ENCODE results near the gene PCDHGA1. TPM values are rescaled to one million over a fixed set of nuclear protein-coding genes. Genes with fewer than 3 reads are reported as not detected.

PCDHGA1 gene
- total RNA-seq, 4 donors from 2014 or later = 0.65 to 0.97 (median 0.71) TPM

DNA sequence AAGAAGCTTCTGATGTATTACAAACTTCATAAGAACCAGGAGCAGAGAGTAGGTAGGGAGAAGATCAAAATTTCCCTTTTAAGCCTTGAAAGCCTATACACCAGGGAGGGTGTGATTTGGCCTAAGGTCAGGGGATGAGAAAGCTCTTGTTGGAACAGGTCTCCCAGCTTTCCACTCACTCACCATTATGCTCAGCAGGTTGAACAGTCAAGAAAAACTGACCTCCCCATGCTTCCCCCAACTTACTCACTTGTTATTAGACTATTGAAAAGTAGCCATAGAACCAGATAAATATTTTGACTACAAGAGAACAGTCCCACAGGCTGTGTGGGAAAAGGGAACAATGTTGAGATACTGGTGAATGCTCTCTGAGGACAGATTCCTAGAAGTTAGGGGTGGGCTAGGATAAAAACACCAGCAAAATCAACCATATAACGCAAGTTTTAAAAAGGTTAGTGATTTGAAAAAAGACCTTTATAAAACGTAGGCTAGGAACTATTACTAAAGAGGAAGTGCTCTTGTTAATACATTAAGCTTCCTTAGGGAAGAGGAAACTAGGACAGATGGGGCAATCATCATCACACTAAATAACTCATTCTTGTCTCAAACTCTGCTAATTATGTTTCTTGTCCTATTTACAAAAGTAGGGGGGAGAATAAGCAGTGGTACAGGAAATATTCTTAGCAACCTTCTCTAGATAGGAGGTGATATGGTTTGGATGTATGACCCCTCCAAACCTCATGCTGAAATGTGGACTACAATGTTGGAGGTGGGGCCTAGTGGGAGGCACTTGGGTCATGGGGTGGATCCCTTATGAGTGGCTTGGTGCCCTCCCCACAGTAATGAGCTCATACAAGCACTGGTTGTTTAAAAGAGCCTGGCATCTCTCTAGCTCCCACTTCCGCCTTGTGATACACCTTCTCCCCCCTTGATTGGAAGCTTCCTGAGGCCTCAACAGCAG is 189.6 kb downstream of the PCDHGA1 start:
- Histone ChIP-seq H3K36me3 (peaks cover 0 to 30% of the 10 kb centered on the region in 2 donors), H3K27me3 (no peaks in the 10 kb centered on the region), H3K27ac (peak overlapping the region; percentile 87 to 92 (median 90)), H3K9me3 (no peaks in the 10 kb centered on the region), H3K4me3 (no peak overlapping the region), H3K4me1 (peaks cover 95 to 97% of the 10 kb centered on the region in 2 donors)
- TF ChIP-seq, protein P1, sequence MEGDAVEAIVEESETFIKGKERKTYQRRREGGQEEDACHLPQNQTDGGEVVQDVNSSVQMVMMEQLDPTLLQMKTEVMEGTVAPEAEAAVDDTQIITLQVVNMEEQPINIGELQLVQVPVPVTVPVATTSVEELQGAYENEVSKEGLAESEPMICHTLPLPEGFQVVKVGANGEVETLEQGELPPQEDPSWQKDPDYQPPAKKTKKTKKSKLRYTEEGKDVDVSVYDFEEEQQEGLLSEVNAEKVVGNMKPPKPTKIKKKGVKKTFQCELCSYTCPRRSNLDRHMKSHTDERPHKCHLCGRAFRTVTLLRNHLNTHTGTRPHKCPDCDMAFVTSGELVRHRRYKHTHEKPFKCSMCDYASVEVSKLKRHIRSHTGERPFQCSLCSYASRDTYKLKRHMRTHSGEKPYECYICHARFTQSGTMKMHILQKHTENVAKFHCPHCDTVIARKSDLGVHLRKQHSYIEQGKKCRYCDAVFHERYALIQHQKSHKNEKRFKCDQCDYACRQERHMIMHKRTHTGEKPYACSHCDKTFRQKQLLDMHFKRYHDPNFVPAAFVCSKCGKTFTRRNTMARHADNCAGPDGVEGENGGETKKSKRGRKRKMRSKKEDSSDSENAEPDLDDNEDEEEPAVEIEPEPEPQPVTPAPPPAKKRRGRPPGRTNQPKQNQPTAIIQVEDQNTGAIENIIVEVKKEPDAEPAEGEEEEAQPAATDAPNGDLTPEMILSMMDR (IDR thresholded peaks at IDR 0.05 in 4 of 5, conservative IDR thresholded peaks at IDR 0.05 in 1 of 5) = no peak
- no peak for TF ChIP-seq POLR2A (IDR thresholded peaks at IDR 0.05)
- in situ Hi-C loops (cut with MboI; ENCODE audit: low sequenced_read_pairs in 4 of 4) = loop anchor here in 1 of 4 donors (5.0 kb wide), 2 partner anchors 42 to 43 kb away; partner anchors contain the start of gene PCDHGC3
- ATAC-seq (no peak), DNase-seq (no peak)
- intact Hi-C loops (cut with DNase I; ENCODE audit: low total_unique reads) = loop anchor here (5.0 kb wide), 2 partner anchors 97 to 1877 kb away; partner anchors contain the start of gene DIAPH1

DNA sequence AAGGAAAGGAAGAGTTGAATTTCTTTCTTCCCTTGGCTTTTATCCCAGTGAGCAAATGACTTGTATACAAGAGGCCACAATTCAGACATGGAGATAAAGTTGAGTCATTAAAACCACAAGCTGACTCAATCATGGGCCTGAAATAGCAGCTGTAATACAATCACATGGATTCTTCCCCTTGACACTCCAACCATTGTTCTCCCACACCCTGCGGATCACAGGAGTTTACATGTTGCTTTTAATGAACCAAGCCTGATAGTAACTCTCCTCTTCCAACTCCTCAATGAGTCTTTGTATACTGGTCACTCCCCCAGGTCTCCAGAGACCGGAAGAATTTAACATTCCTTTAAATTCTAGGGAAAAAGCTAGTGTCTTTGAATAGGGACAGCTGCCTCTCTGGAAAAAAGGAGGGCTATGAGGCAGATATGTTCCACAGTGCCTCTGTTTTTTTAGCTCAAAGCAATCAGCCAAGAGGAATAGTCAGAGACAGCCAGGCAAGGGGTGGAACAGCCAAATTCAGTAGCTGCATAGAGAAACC is 191.0 kb downstream of the PCDHGA1 start:
- TF ChIP-seq POLR2A (IDR thresholded peaks at IDR 0.05) = peak in 1 of 2 donors; percentile 38
- TF ChIP-seq, protein P1 (IDR thresholded peaks at IDR 0.05 in 4 of 5, conservative IDR thresholded peaks at IDR 0.05 in 1 of 5) = no peak
- peak; percentile 59 to 62 for DNase-seq
- intact Hi-C loops (cut with DNase I; ENCODE audit: low total_unique reads) (loop anchor here (5.0 kb wide), 2 partner anchors 96 to 1876 kb away; partner anchors contain the start of gene DIAPH1), in situ Hi-C loops (cut with MboI; ENCODE audit: low sequenced_read_pairs in 4 of 4) (loop anchor here in 1 of 4 donors (5.0 kb wide), 2 partner anchors 41 to 44 kb away; partner anchors contain the start of gene PCDHGC3)
- no peaks in the 10 kb centered on the region for H3K9me3 ChIP-seq
- peaks cover 0 to 37% of the 10 kb centered on the region in 2 donors for H3K36me3 ChIP-seq
- H3K27me3 ChIP-seq = no peaks in the 10 kb centered on the region
- H3K27ac ChIP-seq = peak overlapping the region; percentile 87 to 92 (median 90)
- H3K4me3 ChIP-seq = no peak overlapping the region
- H3K4me1 ChIP-seq = peaks cover 80 to 91% of the 10 kb centered on the region in 2 donors
- ATAC-seq = peak; percentile 81 to 91

DNA sequence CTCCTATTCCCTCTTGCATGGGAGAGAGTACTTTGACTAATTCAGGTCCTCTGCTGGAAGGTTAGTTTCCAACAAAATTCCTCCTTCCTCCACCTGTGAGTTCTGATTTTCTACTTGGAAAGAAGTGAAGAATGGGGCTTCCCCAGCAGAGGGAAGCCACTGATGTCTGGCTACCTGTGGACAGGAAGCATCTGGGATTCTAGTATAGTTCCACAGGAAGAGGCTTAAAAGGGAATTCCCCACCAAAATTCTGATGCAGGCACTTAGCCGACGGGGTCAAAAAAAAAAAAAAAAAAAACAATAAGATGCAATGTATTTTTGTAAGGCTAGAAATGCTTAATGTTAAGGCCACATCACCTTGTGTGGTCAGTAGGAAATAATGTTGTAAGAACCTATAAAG is 192.0 kb downstream of the PCDHGA1 start:
- Histone ChIP-seq H3K4me1 (peaks cover 71 to 82% of the 10 kb centered on the region in 2 donors), H3K4me3 (no peak overlapping the region), H3K27me3 (no peaks in the 10 kb centered on the region), H3K9me3 (no peaks in the 10 kb centered on the region), H3K36me3 (peaks cover 0 to 38% of the 10 kb centered on the region in 2 donors), H3K27ac (peak overlapping the region; percentile 87 to 92 (median 90))
- DNase-seq (no peak), ATAC-seq (no peak)
- in situ Hi-C loops (cut with MboI; ENCODE audit: low sequenced_read_pairs in 4 of 4) (loop anchor here in 1 of 4 donors (5.0 kb wide), 2 partner anchors 40 to 45 kb away; partner anchors contain the start of gene PCDHGC3), intact Hi-C loops (cut with DNase I; ENCODE audit: low total_unique reads) (loop anchor here (1.0 to 5.0 kb wide), 3 partner anchors 95 to 1875 kb away; partner anchors contain the start of genes DIAPH1 and TAF7)
- TF ChIP-seq POLR2A (IDR thresholded peaks at IDR 0.05) = no peak
- TF ChIP-seq, protein P1 (IDR thresholded peaks at IDR 0.05 in 4 of 5, conservative IDR thresholded peaks at IDR 0.05 in 1 of 5) = no peak

DNA sequence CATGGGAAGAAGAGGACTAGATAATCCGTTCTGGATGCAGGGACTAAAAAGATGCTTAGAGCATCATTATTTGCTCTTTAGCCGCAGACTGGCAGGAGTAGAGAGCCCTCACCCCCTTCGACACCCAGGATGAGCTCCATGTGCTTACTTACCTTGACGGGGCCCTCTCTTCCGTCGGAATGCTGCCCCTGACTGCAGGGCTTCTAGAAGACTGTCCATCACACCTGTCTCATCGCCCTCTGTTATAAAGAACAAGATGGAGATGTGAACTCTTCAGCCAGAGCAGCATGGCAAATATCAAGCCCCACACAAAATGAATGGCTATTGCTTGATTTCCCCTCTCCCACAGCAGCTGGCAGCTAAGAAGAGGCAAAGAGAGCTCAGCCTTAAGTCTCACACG is 193.7 kb downstream of the PCDHGA1 start:
- no peaks in the 10 kb centered on the region for H3K9me3 ChIP-seq
- no peak for ATAC-seq
- peaks cover 64 to 75% of the 10 kb centered on the region in 2 donors for H3K4me1 ChIP-seq
- TF ChIP-seq, protein P1 (IDR thresholded peaks at IDR 0.05 in 4 of 5, conservative IDR thresholded peaks at IDR 0.05 in 1 of 5) = no peak
- no peak for TF ChIP-seq POLR2A (IDR thresholded peaks at IDR 0.05)
- H3K27me3 ChIP-seq = no peaks in the 10 kb centered on the region
- DNase-seq = no peak
- peaks cover 0 to 50% of the 10 kb centered on the region in 2 donors for H3K36me3 ChIP-seq
- in situ Hi-C loops (cut with MboI; ENCODE audit: low sequenced_read_pairs in 4 of 4) (loop anchor here in 1 of 4 donors (5.0 kb wide), 2 partner anchors 38 to 47 kb away; partner anchors contain the start of gene PCDHGC3), intact Hi-C loops (cut with DNase I; ENCODE audit: low total_unique reads) (loop anchor here (1.0 to 5.0 kb wide), 8 partner anchors 11 to 1873 kb away; partner anchors contain the start of genes DIAPH1, PCDHGA12, PCDHGB7 and PCDHGC3)
- H3K4me3 ChIP-seq = no peak overlapping the region
- peak overlapping the region; percentile 87 to 92 (median 90) for H3K27ac ChIP-seq
